GM10266 (cell line): Measurements from ENCODE around the gene FCHSD2.
"Not testable (repeated sequence)": the region's sequence is repeated elsewhere in the genome, so short reads cannot be mapped to it uniquely, and the experiment has no call there.

Experiments
- DNase-seq: peaks from one replicate; pipeline ENCODE4 v3.0.0; 2012; ENCODE audit errors: extremely low spot score
- CTCF ChIP-seq: IDR thresholded peaks from 2 replicates; pipeline ENCODE4 v1.5.1; 2012; ENCODE audit warnings: mild to moderate bottlenecking, low read depth; ENCODE audit not compliant: control insufficient read depth, insufficient read depth; ENCODE audit errors: missing control alignments

Gene FCHSD2

GRCh38 chr11:72813740-72814285, 328.3 kb downstream of the FCHSD2 start:
- no peak for TF ChIP-seq CTCF
- peak; percentile 86 for DNase-seq

- TF ChIP-seq CTCF = peak; percentile 75
- peak; percentile 80 for DNase-seq
These were observed 329.0 kb downstream of the FCHSD2 start for GRCh38 chr11:72812967-72813739.

GRCh38 chr11:72812604-72812966, 329.5 kb downstream of the FCHSD2 start:
- TF ChIP-seq CTCF = no peak
- DNase-seq = no peak

GRCh38 chr11:72811686-72812085, 330.4 kb downstream of the FCHSD2 start:
- DNase-seq = not testable (repeated sequence)

- no peak for TF ChIP-seq CTCF
- no peak for DNase-seq
These were observed 333.8 kb downstream of the FCHSD2 start for GRCh38 chr11:72808331-72808798.

- DNase-seq = no peak
- no peak for TF ChIP-seq CTCF
These were observed 334.3 kb downstream of the FCHSD2 start for GRCh38 chr11:72807792-72808191.

- no peak for DNase-seq
- no peak for TF ChIP-seq CTCF
These were observed 335.0 kb downstream of the FCHSD2 start for GRCh38 chr11:72807021-72807693.

- not testable (repeated sequence) for DNase-seq
These were observed 335.7 kb downstream of the FCHSD2 start for GRCh38 chr11:72806378-72806777.
